Renal cortex interstitium (tissue), 11 donors: ENCODE measurements around the gene HINT2. TPM values are rescaled to one million over a fixed set of nuclear protein-coding genes. Genes with fewer than 3 reads are reported as not detected.

Experiments
- DNase-seq, 11 donors: peaks; one replicate each; pipeline ENCODE4 v3.0.0-alpha.2; 2013; ENCODE audit warnings: low read depth in 9 of 11, low spot score in 4 of 11; ENCODE audit errors: extremely low read depth in 1 of 11
- polyA plus RNA-seq, 3 donors: library from polyadenylated mRNA; unstranded; fragments of 120-200 nt; gene quantifications; one replicate each; pipeline ENCODE4 v1.2.1, GENCODE V29; 2013; ENCODE audit not compliant: insufficient read length in 3 of 3

The HINT2 gene
- polyA plus RNA-seq, 3 donors: 50.5 to 60.3 (median 58.2) TPM

DNA sequence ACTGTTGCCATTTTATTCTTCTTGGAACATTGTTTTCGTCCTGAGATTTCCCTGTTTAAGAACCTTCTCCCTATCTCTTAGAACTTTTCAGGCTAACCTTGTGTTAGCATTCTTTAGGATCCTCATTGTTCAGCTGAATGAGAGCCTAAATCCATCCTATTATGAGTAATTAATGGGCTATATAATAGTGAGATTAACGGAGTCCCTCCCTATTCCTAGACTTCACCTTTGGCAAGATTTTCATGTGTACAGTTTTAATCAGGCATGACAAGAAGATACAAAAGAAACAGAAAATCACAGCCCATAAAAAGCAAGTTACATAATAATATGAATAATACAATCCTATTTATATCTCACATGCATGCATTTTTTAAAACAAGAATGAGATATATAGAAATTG is 51.7 kb downstream of the HINT2 start:
- DNase-seq: no peak

Other genes starting within 250 kb of the HINT2 start
- gene TESK1, start 209.8 kb downstream of the HINT2 start, polyA plus RNA-seq: 10 to 100 TPM; 36.0 to 42.5 (median 38.5) TPM
- 1 to 10 TPM; 2.4 to 3.9 (median 2.7) TPM for gene CD72, start 196.6 kb downstream of the HINT2 start, polyA plus RNA-seq
- under 1 TPM; 0.27 to 0.48 (median 0.28) TPM for gene SIT1, start 164.1 kb downstream of the HINT2 start, polyA plus RNA-seq
- gene RMRP, start 157.0 kb downstream of the HINT2 start, polyA plus RNA-seq: 1 to 10 TPM in 1 of 3 donors, not detected in 2; 1.9 TPM
- 10 to 100 TPM; 14.2 to 22.3 (median 18.6) TPM for gene CCDC107, start 156.8 kb downstream of the HINT2 start, polyA plus RNA-seq
- gene ARHGEF39, start 149.8 kb downstream of the HINT2 start, polyA plus RNA-seq: 10 to 100 TPM in 1 of 3 donors, 1 to 10 TPM in 2; 9.3 to 11.5 (median 10.0) TPM
- gene CA9, start 141.1 kb downstream of the HINT2 start, polyA plus RNA-seq: 1 to 10 TPM in 1 of 3 donors, under 1 TPM in 2; 0.85 to 1.1 (median 0.93) TPM
- 100 to 1,000 TPM; 149 to 194 (median 156) TPM for gene TPM2, start 125.1 kb downstream of the HINT2 start, polyA plus RNA-seq
- gene TLN1, start 82.8 kb downstream of the HINT2 start, polyA plus RNA-seq: 100 to 1,000 TPM; 150 to 192 (median 174) TPM
- gene CREB3, start 82.4 kb downstream of the HINT2 start, polyA plus RNA-seq: 10 to 100 TPM; 37.4 to 40.2 (median 39.3) TPM
- 100 to 1,000 TPM in 2 of 3 donors, 10 to 100 TPM in 1; 96.9 to 126 (median 107) TPM for gene GBA2, start 65.8 kb downstream of the HINT2 start, polyA plus RNA-seq
- gene RGP1, start 65.8 kb downstream of the HINT2 start, polyA plus RNA-seq: 10 to 100 TPM; 28.8 to 30.3 (median 29.0) TPM
- gene MSMP, start 60.8 kb downstream of the HINT2 start, polyA plus RNA-seq: 1 to 10 TPM in 1 of 3 donors, not detected in 2; 1.1 TPM
- 10 to 100 TPM; 32.0 to 38.0 (median 33.7) TPM for gene NPR2, start 23.5 kb downstream of the HINT2 start, polyA plus RNA-seq
- 1 to 10 TPM; 4.8 to 8.6 (median 6.5) TPM for gene SPAG8, start 2.8 kb downstream of the HINT2 start, polyA plus RNA-seq
- gene FAM221B, start 13.7 kb upstream of the HINT2 start, polyA plus RNA-seq: under 1 TPM in 2 of 3 donors, not detected in 1; 0.10 to 0.26 TPM
- 10 to 100 TPM; 24.4 to 36.4 (median 28.9) TPM for gene TMEM8B, start 14.2 kb upstream of the HINT2 start, polyA plus RNA-seq
- under 1 TPM in 1 of 3 donors, not detected in 2; 0.11 TPM for gene OR13J1, start 55.4 kb upstream of the HINT2 start, polyA plus RNA-seq
- gene HRCT1, start 91.2 kb upstream of the HINT2 start, polyA plus RNA-seq: under 1 TPM in 2 of 3 donors, not detected in 1; 0.47 to 0.60 TPM
- gene SPAAR, start 94.4 kb upstream of the HINT2 start, polyA plus RNA-seq: 1 to 10 TPM; 1.3 to 1.5 (median 1.3) TPM
- gene OR2S2, start 143.1 kb upstream of the HINT2 start, polyA plus RNA-seq: not detected
- 10 to 100 TPM; 26.5 to 32.5 (median 29.3) TPM for gene RECK, start 221.9 kb upstream of the HINT2 start, polyA plus RNA-seq